Transverse colon (tissue), 4 donors: ENCODE data around the gene ZNF526.

Experiments
- CTCF ChIP-seq, 5 experiments: fragments of 200-600 bp in 3 of 5; fragments of 450-650 bp in 2 of 5; sonication (generic) in 3 of 5; IDR thresholded peaks; 1 replicate in 2 of 5; 2 replicates in 3 of 5; pipeline ENCODE4 v1.5.1; 2016 to 2017; ENCODE audit warnings: antibody characterized with exemption in 5 of 5, inconsistent platforms in 3 of 5, mild to moderate bottlenecking in 2 of 5, moderate library complexity in 1 of 5
- EP300 ChIP-seq: sonication (generic); formaldehyde crosslinking; IDR thresholded peaks from one replicate; pipeline ENCODE4 v1.6.1; 2017; ENCODE audit warnings: antibody characterized with exemption, low read depth
- POLR2A ChIP-seq: fragments of 450-650 bp; IDR thresholded peaks from one replicate; pipeline ENCODE4 v1.6.1; 2016; ENCODE audit warnings: antibody characterized with exemption, mild to moderate bottlenecking, moderate library complexity
- POLR2AphosphoS5 ChIP-seq, 3 donors: sonication (generic); formaldehyde crosslinking; IDR thresholded peaks; one replicate each; pipeline ENCODE4 v1.6.1; 2016; ENCODE audit warnings: antibody characterized with exemption in 3 of 3

GRCh38 chr19:42217520-42218437, 2.3 kb upstream of the ZNF526 start, which contains the start of gene DEDD2:
- no peak for TF ChIP-seq CTCF (IDR thresholded peaks at IDR 0.05)
- TF ChIP-seq EP300, result no peak
- TF ChIP-seq POLR2A, result peak; percentile 94
- TF ChIP-seq POLR2AphosphoS5 (IDR thresholded peaks at IDR 0.05), result peak; percentile 93 to 96 (median 95)
